NCI-H446 (cell line): ENCODE data around the gene SDR42E2.
"Not testable (repeated sequence)": the region's sequence is repeated elsewhere in the genome, so short reads cannot be mapped to it uniquely, and the experiment has no call there.

Source experiments
- DNase-seq, 2 experiments: peaks; one replicate each; lab custom pipeline; 2025; lab: John Stamatoyannopoulos, UW

SDR42E2 gene

GRCh38 chr16:22162656-22163009 lies 327 bp downstream of the SDR42E2 start:
- no peak for DNase-seq

DNA sequence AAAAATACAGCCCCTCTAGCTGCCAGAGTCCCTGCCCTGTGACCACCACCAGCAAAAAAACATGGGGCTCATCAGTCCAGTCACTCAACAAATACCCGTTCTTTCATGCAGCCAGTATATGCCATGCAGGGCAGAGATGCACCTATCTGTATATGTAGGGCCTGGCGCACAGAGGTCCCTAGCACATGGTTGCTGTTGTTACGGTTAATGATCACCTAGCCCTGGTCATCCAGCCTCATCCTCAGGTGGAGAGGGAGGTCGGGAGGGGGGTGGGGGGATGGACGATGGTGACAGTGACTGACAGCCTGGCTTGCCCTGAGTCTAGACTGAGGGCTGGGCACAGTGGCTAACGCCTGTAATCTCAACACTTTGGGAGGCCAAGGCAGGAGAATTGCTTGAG lies 1.5 kb downstream of the SDR42E2 start:
- no peak for DNase-seq

DNA sequence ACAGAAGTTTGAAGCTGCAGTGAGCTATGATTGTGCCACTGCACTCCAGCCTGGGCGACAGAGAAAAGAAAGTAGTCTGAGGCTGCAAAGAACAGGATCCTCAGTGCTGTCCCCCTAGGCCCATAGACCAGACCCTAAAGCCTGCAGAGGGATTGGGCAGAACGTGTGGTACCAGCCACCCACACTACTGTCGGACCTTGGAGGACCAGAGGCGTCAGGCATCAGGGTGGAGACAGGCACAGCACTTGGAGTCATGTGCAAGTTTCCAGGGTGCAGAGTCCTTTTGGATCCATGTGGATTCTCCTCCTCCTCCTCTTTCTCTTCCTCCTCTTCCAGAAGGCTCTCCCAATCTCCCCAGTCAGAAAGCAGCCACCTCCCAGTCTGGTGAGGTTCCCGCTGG lies 2.2 kb downstream of the SDR42E2 start:
- no peak for DNase-seq

- DNase-seq, result no peak
Measured at GRCh38 chr16:22165508-22166285, 3.4 kb downstream of the SDR42E2 start.

GRCh38 chr16:22171953-22172352 lies 9.6 kb downstream of the SDR42E2 start:
- DNase-seq, result no peak

DNA sequence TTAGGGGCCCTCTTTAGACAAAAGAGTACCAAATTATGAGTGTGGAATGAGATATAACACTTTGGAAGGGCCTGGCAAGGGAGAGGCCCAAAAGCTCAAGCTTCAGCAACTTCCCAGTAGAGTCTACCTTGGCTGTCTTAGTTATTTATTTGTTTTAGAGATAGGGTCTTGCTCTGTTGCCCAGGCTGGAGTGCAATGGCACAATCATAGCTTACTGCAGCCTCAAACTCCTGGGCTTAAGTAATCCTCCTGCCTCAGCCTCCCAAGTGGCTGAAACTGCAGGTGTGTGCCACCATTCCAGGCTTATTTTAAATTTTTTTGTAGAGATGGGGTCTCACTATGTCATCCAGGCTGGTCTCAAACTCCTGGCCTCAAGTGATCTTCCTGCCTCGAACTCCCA lies 10.3 kb downstream of the SDR42E2 start:
- DNase-seq, result not testable (repeated sequence)

DNA sequence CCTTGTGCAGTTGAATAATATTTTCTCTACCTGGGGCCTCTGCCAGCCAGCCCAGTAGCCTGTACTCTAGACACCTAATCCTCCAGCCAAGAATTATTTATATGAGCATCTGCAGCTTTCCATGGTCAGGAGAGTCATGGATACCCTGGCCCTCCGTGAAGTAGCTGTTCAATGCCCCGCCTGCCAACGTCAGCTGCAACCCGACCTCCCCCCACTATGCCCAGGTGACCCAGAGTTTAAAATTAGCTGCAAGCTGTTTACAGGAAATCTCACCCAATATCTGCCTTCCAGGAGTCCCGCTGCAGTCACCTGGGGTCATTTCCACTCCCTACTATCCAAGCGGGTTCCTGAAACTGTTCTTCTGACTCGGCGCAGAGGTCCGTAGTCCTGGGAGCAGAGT lies 12.3 kb downstream of the SDR42E2 start:
- no peak for DNase-seq

DNA sequence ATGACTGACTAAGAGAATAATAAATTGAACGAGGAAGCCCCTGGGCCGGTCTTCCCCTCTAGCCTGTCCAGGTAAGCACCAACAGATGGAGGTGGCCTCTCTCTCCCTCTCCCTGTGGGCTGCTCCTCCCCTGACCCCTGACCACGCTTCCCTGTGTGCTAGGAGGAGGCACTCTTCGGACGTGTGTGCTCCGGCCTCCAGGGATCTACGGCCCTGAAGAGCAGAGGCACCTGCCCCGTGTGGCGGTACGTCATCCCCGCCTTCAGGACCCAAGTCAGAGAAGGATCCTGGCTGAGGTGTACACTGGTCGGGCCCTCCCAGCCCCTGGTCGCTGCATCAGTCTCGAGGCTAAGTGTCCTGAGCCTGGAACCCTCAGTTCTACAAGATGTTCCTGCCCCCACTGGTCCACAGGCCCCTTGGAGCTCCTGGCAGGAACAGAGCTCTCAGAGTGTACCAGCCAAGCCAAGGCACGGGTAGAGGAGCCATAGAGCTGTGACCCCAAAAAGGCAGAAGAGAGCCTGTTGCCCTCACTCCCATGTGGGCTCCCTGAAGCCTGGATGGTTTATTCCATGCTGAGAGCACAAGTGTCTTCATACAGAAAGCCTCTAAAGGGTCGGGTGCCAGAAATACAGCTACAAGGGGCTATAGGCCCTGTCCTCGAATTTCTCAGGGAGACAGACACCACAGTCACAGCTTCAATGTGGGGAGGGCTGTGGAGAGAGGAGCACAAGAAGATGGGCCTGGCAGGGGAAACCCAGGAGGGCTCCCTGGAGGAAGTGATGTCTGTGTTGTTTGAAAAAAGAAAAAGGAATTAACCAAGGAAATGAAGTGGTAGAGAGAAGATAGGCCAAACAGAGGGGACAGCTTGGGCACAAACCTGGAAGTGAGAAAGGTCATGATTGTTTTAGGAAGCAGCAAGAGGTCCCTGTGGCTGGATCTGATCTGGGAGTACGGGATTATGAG lies 15.9 kb downstream of the SDR42E2 start:
- no peak for DNase-seq

GRCh38 chr16:22181426-22181825 lies 19.1 kb downstream of the SDR42E2 start:
- no peak for DNase-seq

DNA sequence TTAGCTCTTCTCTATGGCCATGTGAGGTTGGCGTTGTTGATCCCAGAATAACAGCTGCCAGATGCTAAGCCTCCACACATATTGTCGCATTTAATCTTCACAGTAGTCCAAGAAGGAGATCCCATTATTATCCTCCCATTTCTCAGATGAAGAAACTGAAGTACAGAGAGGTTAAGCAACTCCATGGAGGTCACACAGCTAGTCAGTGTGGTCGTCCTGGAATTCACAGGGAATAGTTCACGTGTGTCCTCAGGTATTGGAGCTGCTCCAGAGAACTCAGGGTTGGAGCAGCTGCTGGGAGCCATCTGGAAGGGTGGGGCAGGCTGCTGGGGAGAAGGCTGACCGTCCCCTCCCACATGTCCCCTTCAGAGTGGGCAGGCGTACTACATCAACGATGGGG lies 19.5 kb downstream of the SDR42E2 start:
- DNase-seq, result no peak

DNA sequence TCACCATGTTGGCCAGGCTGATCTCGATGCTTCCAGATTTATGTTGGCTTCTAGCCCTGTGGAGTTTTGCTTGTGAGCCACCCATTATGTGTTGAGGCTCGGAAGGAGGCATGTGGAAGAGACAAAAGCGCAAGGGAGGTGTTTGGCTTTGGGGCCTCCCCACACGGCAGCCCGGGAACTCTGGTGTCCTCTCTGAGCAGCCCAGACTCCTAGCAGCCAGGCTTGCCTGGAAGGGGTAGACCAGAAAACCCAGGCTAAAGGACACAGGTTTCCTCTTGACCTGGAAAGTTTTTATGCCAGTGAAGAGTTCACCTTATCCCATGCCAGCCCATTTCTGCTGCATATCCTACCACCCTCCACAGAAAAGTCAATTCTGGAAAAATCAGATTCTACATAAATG lies 21.0 kb downstream of the SDR42E2 start:
- no peak for DNase-seq

DNA sequence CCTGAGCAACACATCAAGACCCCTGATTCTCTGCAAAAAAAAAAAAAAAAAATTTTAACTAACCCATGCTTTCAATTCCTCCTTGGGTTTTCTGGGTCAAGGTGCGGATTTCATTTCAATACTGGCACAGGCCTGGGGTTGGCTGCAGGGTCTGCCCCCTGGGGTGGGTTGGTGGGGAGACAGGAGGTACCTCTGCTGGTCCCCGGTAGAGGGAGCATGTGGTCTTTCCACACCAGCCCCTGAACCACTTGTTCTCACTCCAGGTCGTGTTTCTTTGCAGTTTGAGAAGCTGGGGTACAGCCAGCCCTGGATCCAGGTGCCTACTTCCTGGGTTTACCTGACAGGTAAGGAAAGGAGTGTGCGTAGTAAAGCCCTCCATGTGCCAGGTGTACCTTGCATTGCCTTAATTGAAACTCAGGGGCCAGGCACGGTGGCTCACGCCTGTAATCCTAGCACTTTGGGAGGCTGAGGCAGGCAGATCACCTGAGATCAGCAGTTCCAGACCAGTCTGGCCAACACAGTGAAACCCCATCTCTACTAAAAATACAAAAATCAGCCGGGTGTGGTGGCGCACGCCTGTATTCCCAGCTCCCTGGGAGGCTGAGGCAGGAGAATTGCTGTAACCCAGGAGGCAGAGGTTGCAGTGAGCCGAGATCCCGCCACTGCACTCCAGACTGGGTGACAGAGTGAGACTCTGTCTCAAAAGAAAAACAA lies 21.8 kb downstream of the SDR42E2 start:
- DNase-seq, result no peak

GRCh38 chr16:22184615-22184968 lies 22.3 kb downstream of the SDR42E2 start:
- no peak for DNase-seq

- no peak for DNase-seq
Measured at GRCh38 chr16:22186517-22186916, 24.2 kb downstream of the SDR42E2 start.

- DNase-seq, result no peak
Measured at GRCh38 chr16:22188267-22188594, 25.9 kb downstream of the SDR42E2 start.

DNA sequence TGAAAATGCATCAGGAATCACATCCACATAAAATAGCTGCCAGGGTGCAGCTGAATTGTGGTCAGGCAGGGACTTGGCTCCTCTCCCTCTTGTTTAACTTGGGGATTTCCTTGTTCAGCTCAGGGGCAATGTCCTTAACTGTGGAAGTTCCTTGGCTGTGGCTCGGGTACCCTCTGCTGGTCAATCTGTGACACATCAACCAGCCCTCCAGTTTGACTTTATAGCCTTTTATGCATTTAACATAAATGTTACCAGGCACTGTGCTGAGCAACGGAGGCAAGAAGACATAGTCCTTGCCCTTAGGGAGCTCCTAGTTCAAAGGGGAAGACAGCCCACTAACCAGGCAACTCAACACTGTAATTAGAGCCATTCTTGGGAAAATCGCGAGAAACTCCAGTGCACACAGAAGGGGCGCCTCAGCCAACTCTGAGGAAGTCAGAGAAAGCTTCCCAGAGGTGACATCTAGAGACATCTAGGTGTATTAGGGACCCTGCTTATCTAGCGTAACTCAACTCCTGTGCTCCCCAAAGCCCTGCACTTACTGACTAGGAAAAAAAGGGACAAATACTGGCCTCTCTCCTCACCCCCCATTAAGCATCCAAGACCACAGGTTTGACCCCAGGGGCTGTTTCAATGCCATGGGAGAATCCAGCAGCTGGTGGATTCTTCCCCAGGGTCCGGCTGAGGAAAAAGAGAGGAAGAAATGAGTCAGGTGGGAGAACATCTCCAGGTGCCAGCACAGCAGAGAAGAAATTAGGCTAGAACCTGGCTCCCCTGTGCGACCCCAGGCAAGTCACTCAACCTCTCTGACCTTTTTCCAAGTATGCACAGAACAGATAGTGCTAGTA lies 26.5 kb downstream of the SDR42E2 start:
- peak in 1 of 2 experiments; percentile 69 for DNase-seq

- no peak for DNase-seq
Measured at GRCh38 chr16:22189473-22190080, 27.3 kb downstream of the SDR42E2 start.

DNA sequence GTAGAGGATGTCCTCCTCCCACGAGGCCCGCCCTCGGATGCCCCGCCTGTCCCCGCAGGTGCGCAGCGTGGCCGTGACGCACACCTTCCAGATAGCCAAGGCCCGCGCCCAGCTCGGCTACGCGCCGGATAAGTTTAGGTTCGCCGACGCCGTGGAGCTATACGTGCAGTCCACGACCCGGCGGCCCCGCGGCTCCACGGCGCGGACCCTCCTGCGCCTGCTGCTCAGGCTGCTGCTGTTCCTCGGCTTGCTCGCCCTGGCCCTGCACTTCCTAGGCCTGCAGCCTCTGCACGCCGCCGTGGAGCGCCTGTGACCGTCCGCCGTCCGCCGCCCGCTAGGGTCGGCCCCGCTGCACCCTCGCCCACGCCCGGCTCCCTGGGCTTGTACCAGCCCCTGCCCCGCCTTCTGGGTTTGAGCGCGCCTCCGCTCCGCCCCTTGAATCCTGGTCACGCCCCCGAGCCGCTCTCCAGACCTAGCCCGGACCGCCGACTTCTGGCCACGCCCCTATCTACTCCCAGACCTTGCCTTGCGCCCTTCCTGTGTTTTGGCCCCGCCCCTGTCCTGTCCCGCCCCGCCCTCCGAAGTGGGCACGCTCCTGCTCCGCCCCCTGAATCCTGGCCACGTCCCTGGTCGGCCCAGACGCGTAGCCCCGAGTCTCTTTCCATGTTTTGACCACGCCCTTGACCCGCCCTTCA lies 27.9 kb downstream of the SDR42E2 start:
- peak in 1 of 2 experiments; percentile 100 for DNase-seq

GRCh38 chr16:22190776-22191531 lies 28.6 kb downstream of the SDR42E2 start:
- DNase-seq, result peak; percentile 98 to 100
